ENCODE measurements around the gene EGFLAM.

Gene EGFLAM

DNA sequence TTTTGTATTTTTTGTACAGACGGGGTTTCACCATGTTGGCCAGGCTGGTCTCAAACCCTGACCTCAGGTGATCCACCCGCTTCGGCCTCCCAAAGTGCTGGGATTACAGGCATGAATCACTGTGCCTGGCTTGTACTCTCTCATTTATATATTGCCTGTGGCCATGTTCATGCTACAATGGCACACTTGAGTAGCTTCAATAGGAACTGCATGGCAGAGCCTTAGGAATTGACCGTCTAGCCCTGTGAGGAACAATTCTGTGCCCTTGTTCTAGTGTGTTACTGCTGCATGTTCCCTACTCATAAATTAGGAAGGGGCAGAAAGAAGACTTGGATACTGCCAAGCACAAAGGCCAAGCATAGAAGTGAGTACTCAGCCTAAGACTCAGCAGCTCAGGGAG lies 193.8 kb downstream of the EGFLAM start:
- no peak for DNase-seq

DNA sequence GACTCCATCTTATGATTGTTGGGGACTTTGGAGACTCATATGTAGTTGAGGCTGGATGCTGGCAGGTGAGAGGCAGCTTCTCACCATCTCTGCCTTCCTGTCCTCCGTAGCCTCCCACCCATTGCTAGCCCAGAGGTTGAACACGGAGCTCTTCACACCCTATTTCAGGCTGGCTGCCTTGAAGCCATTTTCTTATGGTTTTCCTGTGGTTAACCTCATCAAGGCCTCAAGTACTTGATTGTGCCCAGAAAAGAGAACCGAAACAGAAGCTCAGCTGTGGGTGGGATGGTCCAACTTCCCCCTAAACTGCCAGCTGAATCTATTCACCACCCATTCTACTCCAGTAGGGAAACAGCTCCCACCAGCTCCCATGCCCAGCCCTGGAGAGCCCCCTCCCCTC lies 195.1 kb downstream of the EGFLAM start:
- DNase-seq: peak in 1 of 2 donors; percentile 3

DNA sequence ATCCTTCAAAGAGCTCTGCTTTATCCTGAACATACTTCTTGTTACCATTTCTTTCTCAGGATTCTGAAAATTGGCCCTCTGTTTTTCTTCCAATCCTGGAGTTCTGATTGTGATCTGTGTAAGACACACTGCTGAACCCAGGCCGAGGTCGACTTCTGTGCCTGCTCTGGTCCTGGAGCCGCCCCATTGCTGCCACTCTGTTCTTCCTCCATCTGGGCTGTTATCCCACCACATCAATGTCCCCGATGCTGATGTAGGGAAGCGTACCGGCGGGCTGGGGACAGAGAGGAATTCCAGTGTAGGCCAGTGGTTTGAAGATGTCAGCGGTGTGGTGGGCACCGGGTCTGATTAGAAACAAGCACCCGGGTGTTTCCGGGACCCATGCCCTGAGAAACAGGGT lies 195.6 kb downstream of the EGFLAM start:
- DNase-seq: no peak

GRCh38 chr5:38455796-38456330 lies 197.5 kb downstream of the EGFLAM start:
- DNase-seq: no peak

DNA sequence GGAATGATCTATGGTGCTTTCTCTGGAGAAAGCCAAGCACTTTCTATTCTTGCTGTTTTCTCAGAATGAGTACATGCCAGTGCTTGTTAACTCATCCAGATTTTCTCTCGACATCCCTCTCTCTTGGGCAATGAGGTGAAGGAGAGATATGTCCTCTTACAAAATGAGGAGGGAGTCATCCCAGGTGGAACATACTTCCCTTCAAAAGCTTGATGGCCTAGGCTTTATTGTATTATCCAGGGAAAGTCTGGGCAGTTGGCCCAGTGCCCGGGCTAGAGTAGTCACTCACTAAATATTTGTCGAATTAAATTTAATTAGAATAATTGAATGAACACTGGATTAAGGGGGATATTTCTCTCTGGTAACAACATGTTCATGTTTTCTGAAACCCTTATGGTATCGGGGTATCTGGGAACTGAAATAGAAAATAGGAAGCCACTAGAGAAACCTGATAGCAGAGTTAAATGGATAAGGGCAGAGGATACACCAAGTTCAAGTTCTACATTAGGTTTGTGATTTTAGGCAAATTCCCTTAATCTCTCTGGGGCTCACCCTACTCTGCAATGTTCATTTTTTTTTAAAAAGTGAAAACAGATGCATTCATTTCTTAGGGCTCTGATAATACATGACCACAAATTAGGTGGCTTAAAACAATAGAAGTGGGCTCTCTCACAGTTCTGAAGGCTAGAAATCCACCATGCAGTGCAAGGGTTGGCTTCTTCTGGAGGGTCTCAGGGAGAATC lies 198.5 kb downstream of the EGFLAM start:
- DNase-seq: no peak

GRCh38 chr5:38458174-38458573 lies 199.8 kb downstream of the EGFLAM start:
- no peak for DNase-seq

DNA sequence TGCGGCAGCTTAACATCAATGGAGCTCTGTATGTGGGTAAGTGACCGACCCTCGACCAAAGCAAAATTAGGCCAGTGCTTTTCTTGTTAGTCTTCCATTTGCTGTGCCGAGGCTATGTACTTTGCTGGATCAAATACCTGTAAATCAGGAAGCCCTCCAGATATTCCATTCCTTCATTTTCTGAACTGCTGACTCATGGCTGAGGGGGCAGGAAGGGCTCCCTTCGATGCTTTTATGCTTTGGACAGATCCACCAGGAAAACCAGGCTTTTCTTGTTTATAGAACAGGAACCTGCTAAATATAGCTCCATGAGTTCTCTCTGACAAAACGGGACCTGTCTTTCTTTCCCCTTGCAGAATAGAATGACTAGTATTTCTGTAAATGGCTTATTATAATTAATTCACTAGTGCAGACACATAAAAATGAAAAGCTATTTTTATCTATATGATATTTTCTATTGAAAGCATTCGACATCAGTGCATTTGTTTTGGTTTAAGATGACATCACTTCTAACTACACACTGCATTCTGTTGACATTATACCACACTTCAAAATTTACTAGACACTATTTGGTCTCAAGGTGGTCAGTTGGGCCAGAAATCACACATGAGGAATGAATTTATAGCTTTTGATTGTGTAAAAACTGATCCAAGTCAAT lies 204.7 kb downstream of the EGFLAM start:
- DNase-seq: no peak

GRCh38 chr5:38463634-38464521 lies 205.5 kb downstream of the EGFLAM start:
- DNase-seq: no peak

- no peak for DNase-seq
These were observed 206.7 kb downstream of the EGFLAM start for GRCh38 chr5:38465061-38465460.

GRCh38 chr5:38465702-38466423 lies 207.5 kb downstream of the EGFLAM start:
- no peak for DNase-seq

DNA sequence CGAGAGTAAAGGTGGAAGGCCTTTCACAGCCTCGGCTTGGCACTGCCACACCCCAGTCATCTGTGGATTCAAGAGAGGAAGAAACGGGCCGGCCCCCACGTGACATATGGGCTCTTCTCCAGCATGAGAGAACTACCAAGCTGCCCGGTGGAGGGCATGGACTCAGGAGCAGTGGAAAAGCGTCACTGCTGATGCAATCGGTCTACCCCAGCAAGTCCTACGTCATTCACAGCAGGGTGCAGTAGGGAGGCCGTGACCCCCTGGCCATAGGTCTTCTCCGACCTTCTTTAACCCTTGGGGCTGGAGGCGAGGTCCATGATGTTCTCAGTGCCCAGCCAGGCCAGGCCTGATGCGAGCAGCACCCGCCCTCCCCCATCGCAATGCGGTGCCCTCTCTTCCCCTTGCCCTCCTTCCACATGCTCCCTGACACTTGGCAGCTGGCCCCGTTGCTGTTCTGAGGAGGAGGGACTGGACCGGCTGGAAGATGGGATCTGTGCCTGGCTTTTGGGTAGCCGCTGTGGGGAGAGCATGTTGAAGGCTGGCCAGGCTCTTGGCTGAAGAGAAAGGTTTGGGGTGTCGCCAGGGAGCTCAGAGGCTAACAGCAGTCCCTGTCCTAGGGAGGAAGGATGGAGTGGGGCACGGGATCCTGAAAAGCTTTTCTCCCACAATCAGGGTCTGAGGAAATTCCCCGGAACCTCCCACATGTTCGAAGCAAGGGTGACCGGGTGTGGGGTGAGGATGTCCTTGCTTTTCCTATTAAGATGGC lies 208.2 kb downstream of the EGFLAM start:
- no peak for DNase-seq

DNA sequence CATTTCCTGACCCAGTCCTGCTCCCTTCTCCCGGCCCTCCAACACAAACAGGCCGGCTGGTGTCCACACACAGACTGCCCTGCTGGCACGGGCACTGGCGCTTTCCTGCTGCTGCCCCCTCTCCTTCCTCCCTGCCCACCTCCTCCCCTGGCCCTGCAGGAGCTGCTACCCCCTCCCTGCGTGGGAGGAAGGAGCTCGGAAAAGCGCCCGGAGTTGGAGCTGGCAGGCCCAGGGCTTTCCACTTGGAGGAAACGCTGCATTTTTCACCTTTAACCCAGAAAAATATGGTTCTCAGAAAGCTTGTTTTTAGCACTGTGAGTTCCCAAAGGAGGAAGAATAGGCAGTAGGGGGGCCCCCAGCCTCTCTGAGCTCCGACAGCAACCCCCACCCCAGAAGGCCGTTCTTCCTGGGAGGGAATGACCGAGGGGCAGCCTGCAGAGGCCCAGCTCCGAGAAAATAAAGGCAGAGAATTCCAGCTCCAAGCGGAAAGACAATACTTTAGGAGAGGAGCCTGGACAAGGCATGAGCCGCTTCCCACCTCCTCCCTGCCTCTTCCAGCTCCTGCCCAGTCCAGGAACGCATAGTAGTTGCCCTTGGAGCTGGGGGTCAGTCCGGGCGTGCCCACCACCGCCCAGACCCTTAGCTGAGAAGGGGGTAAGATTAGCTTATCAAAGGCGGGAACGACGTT lies 209.1 kb downstream of the EGFLAM start:
- DNase-seq: no peak

DNA sequence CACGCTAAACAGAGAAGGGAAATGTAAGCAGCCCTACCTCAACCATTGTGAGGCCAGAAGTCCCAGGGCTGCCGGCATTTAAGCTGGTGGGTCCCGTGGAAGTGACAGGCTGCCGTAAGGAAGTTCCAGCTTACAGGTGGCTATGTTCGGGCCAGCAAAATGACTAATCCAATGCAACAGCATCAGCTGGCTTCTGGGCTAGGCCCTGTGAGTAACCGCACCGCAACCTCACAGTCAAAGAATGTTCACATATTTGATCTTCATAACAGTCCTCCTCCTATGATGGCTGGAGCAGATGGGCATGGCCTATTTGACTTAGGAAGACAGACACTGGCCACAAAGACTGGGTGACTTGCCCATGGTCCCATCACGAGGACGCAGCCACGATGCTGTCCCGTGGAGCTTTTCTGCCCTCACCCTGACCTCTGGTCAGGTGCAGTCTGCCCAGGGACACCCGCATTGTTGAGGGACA lies 209.9 kb downstream of the EGFLAM start:
- DNase-seq: no peak

GRCh38 chr5:38468978-38469706 lies 210.8 kb downstream of the EGFLAM start:
- no peak for DNase-seq

- no peak for DNase-seq
These were observed 211.4 kb downstream of the EGFLAM start for GRCh38 chr5:38469707-38470267.

- DNase-seq: no peak
These were observed 213.3 kb downstream of the EGFLAM start for GRCh38 chr5:38471709-38472108.

GRCh38 chr5:38472541-38472940 lies 214.2 kb downstream of the EGFLAM start:
- no peak for DNase-seq

DNA sequence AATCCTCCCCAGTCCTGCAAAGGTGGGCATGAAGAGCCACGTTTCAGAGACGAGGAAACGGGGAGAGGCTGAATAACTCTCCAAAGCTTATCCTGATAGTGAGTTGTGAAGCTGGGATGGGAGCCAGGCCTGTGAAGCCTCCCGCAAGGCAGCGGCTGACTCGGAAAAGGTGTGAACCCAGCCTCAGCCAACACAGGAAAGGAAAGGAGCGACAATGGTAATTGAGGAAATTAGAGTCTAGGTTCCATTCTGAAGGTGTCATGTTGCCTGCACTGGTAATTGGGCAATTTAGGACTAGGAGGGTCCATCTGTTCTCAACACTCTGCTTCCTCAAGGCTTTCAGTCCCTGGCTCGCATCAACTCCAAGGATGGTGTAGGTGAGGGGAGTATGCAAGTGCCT lies 214.6 kb downstream of the EGFLAM start:
- no peak for DNase-seq

DNA sequence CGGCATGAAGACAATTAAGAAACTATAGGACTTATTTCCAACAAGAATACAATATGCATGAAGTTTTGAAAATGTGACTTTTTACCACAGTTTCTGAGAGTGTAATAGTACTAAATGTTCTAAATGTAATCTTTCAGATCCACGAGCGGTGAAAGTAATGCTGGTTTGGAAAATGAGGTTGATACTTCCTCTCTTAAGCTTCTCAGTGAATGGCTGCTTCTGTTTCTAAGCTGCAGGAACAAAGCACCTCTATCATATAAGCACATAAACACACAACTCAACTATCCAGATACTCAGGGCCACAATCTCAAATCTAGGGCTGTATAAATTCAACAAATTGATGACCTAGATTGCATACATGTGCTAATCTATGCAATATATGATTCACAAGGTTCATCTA lies 219.8 kb downstream of the EGFLAM start:
- DNase-seq: no peak

- no peak for DNase-seq
These were observed 220.5 kb downstream of the EGFLAM start for GRCh38 chr5:38478878-38479277.
